NCI-H1436 treated with DMSO at 0.1 percent for 48 hours (cell line): ENCODE data around the gene POLR1A.
"Not testable (repeated sequence)": the region's sequence is repeated elsewhere in the genome, so short reads cannot be mapped to it uniquely, and the experiment has no call there.

Source experiments
- DNase-seq: peaks from one replicate; lab custom pipeline; 2025; lab: John Stamatoyannopoulos, UW

Gene POLR1A

DNA sequence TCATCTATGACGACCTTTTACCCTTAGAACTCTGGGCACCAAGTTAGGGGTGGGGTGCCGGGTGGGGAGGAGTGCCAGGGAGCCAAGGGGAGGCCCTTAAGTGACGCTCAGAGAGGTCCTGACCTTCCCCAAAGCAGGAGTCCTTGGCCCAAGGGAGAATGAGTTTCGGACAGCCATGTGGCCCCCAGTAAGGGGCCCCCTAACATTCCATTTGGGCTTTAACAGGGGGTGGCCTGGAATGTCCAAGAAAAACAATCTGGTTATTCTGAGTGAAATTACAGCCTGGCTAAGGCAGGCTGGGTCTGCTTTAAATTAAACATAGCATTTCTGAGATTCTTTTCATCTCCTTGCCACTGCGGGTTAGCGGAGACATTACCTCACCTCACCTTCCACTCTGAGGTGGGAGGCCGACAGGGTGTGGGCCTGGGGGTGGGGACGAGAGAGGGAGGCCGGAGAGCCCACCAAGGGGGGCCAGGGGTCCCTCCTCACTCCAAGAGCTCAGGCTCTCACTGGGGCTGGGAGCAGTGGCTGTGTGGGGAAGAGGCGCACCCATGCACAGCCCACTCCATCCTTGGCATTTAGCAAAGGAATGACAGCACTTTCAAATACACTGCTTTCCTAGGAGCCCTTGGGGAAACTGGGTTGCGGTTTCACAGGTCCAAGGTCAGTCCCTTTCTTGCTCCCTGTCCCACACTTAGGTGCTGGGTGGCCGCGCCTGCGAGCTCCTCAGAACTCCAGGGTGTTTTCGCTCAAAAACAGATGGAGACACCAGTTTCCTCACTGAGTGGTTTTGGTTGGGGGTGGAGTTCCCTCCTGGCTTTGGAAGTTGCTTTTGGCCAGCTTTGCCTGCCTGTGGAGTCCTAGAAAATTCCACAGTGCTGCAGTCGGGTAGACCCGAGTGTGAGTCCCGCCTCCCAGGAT lies 107.4 kb downstream of the POLR1A start:
- no peak for DNase-seq

DNA sequence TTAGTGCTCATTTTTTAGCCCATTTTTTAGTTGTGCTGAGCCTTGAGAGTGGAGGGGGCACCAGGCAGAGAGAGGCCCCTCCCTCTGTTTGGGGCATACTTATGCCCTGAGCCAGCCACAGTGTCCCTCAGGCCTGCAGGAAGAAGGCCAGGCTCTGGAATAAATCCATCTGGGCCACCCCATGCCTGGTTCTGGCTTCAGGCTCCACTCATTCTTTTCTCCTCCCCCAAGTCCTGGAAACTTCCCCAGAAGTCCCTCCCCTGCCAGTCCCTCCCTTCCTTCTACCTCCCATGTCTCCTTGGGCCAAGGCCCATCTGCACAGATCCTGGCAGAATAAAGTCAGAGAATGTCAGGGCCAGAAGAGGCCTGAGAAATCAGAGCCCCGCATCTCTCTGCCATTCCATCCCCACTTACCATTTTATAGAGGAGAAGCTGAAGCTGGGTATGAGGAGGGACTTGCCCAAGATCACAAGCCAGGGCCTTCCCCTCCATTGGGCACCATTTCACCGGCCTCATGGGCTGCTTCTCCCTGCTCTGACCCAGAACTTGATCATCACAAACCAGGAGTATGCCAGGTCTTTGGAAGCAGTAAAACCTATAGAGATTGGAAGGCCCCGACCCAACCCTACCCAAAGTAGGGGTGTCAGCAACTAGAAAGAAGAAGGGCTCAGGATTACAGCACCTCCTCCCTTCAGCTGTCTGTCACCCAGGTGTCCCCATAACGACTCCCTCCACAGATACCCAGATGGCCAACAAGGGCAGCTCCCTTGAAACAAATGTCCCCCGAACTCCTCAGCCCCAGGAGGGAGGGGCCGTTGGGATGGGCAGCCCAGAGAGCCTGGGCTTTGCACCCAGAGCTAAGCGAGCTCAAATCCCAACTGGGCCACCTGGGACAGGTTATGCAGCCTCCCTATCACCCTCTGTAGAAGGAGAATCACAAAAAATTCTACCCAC lies 108.4 kb downstream of the POLR1A start:
- DNase-seq: no peak

GRCh38 chr2:85996591-85996990 lies 109.1 kb downstream of the POLR1A start:
- no peak for DNase-seq

DNA sequence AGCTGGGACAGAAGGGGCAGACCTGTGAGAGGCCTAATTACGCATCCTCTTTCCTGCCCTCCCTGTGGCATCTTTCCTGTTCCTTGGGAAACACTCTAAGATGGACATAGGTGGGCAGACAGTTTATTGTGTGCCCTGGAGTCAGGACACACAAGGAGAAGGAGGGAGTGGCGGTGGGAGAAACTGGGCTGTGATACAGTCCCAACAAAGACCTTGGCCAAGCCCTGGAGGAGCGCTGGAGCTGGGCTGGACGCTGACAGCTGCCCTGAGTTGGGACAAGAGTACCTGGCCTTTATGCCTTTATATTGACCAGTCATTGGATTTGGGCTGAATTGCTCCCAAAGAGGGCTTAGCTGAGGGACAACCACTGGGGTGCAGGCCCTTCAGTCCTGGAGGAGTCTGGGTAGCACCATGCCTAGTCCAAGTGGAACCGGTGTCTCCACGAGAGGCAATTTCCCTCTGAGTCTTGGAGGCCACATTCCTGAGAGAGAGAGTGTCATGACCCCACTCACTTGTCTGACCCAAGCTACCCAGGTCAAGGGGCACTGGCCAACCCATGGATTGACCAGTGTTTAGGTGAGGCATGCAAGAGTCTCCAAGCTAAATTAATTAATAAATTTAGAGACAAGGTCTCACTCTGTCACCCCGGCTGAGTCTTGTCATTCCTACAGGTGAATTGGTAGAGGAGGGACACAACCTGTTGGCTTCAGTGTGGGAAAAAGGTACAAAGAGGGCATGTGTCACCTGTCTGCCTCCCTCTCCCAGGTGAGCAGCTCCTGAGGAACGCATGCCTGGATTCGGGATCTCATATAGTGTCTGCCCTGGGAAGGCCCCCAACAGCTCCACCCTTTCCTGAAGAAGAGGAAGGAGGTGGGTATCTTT lies 109.8 kb downstream of the POLR1A start:
- DNase-seq: no peak

- no peak for DNase-seq
Measured at GRCh38 chr2:85994897-85995647, 110.6 kb downstream of the POLR1A start.

DNA sequence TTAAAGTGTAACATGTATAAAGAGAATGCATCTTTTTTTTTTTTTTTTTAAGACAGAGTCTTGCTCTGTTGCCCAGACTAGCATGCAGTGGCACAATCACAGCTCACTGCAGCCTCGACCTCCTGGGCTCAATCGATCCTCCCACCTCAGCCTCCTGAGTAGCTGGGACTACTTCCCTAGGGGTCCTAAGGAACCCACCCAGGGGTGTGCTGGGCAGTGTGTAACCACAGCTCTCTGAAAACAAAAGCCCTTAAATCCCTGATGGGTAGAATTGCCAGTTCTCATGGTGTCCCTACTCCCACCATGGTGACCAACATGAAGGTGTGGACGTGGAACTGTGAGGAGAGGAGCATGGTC lies 111.3 kb downstream of the POLR1A start:
- no peak for DNase-seq

DNA sequence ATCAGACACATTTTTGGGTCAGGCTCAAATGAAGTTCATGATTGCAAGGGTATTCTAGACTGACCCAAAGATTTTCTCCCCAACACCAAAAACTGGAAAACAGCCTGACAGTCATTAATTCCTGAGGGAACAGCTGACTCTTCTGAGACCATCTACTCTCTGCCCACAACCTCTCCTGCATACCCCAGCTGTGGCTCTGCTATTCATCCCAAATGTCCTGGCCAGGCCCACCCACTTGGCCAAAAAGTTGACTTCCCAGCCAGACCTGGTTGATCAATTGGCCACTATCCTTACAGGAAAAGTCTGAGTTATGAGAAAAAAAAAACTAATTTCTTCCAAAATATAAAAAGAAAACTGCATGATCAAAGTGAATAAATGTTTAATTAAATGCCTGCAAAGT lies 113.1 kb downstream of the POLR1A start:
- no peak for DNase-seq

GRCh38 chr2:85992053-85992452 lies 113.6 kb downstream of the POLR1A start:
- not testable (repeated sequence) for DNase-seq

DNA sequence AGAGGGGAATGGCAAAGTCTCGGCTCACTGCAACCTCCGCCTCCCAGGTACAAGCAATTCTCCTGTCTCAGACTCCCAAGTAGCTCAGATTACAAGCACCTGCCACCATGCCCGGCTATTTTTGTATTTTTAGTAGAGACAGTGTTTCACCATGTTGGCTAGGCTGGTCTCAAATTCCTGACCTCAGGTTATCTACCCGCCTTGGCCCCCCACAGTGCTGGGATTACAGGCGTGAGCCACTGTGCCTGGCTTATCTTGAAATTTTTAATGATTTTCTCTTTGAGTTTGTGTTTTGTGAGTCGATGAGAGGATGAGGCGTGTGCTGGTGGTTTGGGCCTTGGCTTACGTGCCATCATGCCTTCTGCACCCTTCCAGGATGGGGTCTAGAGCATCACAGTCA lies 115.6 kb downstream of the POLR1A start:
- no peak for DNase-seq

DNA sequence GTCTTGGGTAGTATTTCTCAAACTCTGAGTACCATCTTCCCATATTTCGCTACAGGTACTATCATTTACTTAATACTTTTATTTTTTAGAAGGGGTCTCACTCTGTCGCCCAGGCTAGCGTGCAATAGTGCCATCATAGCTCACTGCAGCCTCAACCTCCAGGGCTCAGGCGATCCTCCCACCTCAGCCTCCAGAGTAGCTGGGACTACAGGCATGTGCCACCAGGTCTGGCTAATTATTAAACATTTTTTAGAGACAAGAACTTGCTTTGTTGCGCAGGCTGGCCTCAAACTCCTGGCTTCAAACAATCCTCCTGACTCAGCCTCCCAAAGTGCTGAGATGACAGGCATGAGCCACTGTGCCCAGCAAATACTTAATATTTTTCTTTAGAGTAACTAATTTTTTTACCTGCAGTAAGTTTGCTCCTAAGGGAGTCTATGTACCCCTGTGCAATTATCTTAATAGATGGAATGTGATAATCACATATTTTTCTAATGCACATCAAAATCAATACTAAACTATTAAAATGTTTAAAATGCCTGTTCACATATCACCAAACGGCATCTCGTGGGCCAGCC lies 116.3 kb downstream of the POLR1A start:
- no peak for DNase-seq

DNA sequence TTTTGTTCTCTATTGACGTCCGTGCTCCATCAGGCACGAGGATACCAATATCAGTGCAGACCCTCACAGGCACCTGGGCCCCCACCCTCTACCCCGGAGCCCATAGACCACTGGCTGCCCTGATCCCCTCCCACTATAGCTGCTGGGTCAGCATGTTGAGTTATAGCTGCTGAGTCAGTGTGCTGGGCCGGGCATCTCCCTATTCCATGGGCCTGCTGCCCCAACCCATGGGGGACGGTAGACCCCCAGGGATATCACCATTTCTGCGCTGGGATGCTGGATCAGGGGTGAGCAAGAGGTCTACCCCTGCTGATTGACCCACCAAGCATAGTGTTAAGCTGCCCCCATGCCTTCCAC lies 116.8 kb downstream of the POLR1A start:
- DNase-seq: no peak

DNA sequence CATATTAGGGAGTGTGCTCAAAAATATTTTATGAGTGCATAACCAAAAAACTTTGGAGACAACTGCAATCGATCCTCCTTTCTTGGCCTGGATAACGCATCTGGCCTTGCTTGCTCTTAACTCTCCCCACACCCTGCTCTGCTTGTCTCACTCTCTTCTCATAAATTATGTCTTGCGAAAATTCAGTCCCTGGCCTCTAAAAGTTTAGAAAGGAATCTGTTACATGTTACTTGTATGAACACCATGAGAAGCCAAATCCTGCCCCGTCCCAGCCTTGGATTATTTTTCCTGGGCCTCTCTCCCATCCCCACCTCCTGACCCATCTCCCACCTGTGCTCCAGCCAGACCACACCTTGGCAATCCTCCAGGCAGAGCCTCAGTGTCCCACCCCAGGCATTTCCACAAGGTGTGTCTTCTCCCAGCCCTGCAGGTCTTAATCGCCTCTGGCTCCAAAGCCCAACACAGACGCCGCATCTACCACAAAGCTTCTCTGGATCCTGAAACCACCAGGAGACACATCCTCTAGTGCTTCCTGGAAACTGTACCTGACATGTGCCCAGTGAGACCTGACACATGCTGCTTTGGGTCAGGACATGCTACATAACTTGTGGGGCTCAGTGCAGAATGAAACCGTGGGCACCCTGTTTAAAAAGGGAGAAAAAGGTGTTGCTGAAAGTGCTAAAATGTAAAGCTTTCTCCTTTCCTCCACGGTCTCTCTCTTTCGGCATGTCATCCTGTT lies 117.3 kb downstream of the POLR1A start:
- no peak for DNase-seq

- DNase-seq: no peak
Measured at GRCh38 chr2:85987266-85988174, 118.2 kb downstream of the POLR1A start.

GRCh38 chr2:85986121-85986520 lies 119.6 kb downstream of the POLR1A start:
- DNase-seq: no peak

- no peak for DNase-seq
Measured at GRCh38 chr2:85984788-85985187, 120.9 kb downstream of the POLR1A start.

DNA sequence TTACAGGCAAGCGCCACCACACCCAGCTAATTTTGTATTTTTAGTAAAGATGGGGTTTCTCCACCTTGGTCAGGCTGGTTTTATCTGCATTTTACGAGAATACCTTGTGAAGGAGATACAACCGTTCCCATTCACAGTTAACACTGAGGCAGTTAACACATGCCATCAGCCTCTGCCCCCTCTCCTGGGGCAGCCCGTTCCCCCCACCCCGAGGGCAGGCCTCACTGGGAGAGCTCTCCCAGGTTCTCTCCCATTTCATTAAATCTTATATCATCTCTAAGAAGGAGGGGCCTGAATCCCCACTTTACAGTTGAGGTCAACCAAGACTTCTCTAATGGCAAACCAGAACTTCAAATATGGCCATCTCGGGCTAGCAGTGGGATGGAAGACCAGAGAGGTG lies 121.9 kb downstream of the POLR1A start:
- no peak for DNase-seq

DNA sequence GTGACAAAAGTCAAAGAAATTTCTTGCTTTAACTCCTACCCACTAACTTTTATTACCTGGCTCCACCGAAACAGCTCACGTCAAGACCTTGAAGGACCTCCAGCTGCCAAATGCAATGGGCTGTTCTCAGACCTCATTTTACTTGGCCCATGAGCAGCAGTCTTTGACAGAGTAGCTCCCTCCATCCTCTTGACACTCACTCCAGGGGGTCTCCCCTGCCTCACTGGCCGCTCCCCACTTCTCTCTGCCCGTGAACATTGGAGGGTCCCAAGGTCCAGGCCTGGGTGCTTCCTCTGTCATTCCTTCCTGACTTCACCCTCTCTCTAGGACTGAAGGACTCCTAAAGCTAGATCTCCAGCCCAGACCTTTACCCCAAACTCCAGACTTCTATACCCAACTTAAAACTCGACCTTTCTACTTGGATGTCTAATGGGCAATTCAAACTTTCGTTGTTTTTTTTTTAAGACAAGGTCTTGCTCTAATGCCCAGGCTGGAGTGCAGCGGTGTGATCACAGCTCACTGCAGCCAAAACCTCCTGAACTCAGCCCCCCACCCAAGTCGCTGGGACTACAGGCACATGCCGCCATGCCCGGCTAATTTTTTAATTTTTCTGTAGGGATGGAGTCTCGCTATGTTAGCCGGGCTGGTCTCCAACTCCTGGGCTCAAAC lies 124.0 kb downstream of the POLR1A start:
- no peak for DNase-seq
